ENCODE results near the gene RAB20.

RAB20 gene

DNA sequence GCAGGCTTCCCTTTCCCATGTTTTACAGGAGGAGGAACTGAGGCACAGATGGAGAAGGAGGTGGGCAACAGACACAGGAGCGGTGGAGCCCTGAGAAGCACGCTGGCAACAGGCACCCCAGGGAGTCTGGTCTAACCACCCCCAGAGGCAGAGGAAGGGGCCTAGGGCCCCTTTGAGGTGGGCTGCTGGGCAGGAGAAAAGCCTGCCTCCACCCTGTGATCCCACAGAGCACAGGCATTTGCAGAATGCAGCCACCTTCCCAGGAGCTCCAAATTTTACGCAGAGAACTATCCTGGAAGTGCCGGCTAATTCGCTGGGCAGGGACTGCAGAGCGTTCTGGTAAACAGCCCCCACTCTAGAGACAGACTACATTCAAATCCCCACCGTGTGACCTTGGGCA is 30.4 kb downstream of the RAB20 start:
- TF ChIP-seq POLR2AphosphoS5 (IDR thresholded peaks at IDR 0.05; ENCODE audit: low read depth, low read length) (no peak), FOXP2 (optimal IDR thresholded peaks at IDR 0.05; ENCODE audit: borderline replicate concordance, extremely low read depth, extremely low read length, insufficient read depth) (no peak)

- no peak for TF ChIP-seq POLR2AphosphoS5 (IDR thresholded peaks at IDR 0.05; ENCODE audit: low read depth, low read length)
- no peak for TF ChIP-seq TAF1 (IDR thresholded peaks at IDR 0.05; ENCODE audit: borderline replicate concordance, insufficient read depth, low read length)
- TF ChIP-seq SIN3A (IDR thresholded peaks at IDR 0.05; ENCODE audit: borderline replicate concordance, insufficient read depth, low read length), result no peak
- TF ChIP-seq FOXP2 (optimal IDR thresholded peaks at IDR 0.05; ENCODE audit: borderline replicate concordance, extremely low read depth, extremely low read length, insufficient read depth), result no peak
- TF ChIP-seq, protein P1, sequence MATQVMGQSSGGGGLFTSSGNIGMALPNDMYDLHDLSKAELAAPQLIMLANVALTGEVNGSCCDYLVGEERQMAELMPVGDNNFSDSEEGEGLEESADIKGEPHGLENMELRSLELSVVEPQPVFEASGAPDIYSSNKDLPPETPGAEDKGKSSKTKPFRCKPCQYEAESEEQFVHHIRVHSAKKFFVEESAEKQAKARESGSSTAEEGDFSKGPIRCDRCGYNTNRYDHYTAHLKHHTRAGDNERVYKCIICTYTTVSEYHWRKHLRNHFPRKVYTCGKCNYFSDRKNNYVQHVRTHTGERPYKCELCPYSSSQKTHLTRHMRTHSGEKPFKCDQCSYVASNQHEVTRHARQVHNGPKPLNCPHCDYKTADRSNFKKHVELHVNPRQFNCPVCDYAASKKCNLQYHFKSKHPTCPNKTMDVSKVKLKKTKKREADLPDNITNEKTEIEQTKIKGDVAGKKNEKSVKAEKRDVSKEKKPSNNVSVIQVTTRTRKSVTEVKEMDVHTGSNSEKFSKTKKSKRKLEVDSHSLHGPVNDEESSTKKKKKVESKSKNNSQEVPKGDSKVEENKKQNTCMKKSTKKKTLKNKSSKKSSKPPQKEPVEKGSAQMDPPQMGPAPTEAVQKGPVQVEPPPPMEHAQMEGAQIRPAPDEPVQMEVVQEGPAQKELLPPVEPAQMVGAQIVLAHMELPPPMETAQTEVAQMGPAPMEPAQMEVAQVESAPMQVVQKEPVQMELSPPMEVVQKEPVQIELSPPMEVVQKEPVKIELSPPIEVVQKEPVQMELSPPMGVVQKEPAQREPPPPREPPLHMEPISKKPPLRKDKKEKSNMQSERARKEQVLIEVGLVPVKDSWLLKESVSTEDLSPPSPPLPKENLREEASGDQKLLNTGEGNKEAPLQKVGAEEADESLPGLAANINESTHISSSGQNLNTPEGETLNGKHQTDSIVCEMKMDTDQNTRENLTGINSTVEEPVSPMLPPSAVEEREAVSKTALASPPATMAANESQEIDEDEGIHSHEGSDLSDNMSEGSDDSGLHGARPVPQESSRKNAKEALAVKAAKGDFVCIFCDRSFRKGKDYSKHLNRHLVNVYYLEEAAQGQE (IDR thresholded peaks at IDR 0.05; ENCODE audit: insufficient read depth in 1 of 2, low read depth in 2 of 2, low read length in 2 of 2), result no peak
These were observed 31.8 kb downstream of the RAB20 start for GRCh38 chr13:110529522-110530311.

GRCh38 chr13:110528911-110529310 is 32.6 kb downstream of the RAB20 start:
- TF ChIP-seq TAF1 (IDR thresholded peaks at IDR 0.05; ENCODE audit: borderline replicate concordance, insufficient read depth, low read length) (no peak), POLR2AphosphoS5 (IDR thresholded peaks at IDR 0.05; ENCODE audit: low read depth, low read length) (no peak), SIN3A (IDR thresholded peaks at IDR 0.05; ENCODE audit: borderline replicate concordance, insufficient read depth, low read length) (no peak), FOXP2 (optimal IDR thresholded peaks at IDR 0.05; ENCODE audit: borderline replicate concordance, extremely low read depth, extremely low read length, insufficient read depth) (no peak)
- TF ChIP-seq, protein P1 (IDR thresholded peaks at IDR 0.05; ENCODE audit: insufficient read depth in 1 of 2, low read depth in 2 of 2, low read length in 2 of 2), result no peak

GRCh38 chr13:110528371-110528770 is 33.2 kb downstream of the RAB20 start:
- TF ChIP-seq TAF1 (IDR thresholded peaks at IDR 0.05; ENCODE audit: borderline replicate concordance, insufficient read depth, low read length) (no peak), SIN3A (IDR thresholded peaks at IDR 0.05; ENCODE audit: borderline replicate concordance, insufficient read depth, low read length) (no peak), FOXP2 (optimal IDR thresholded peaks at IDR 0.05; ENCODE audit: borderline replicate concordance, extremely low read depth, extremely low read length, insufficient read depth) (no peak), POLR2AphosphoS5 (IDR thresholded peaks at IDR 0.05; ENCODE audit: low read depth, low read length) (no peak)
- TF ChIP-seq, protein P1 (IDR thresholded peaks at IDR 0.05; ENCODE audit: insufficient read depth in 1 of 2, low read depth in 2 of 2, low read length in 2 of 2), result no peak

GRCh38 chr13:110525328-110526319 is 35.9 kb downstream of the RAB20 start:
- TF ChIP-seq, protein P1 (IDR thresholded peaks at IDR 0.05; ENCODE audit: insufficient read depth in 1 of 2, low read depth in 2 of 2, low read length in 2 of 2), result no peak
- no peak for TF ChIP-seq TAF1 (IDR thresholded peaks at IDR 0.05; ENCODE audit: borderline replicate concordance, insufficient read depth, low read length)
- TF ChIP-seq SIN3A (IDR thresholded peaks at IDR 0.05; ENCODE audit: borderline replicate concordance, insufficient read depth, low read length), result no peak
- TF ChIP-seq POLR2AphosphoS5 (IDR thresholded peaks at IDR 0.05; ENCODE audit: low read depth, low read length), result no peak
- no peak for TF ChIP-seq FOXP2 (optimal IDR thresholded peaks at IDR 0.05; ENCODE audit: borderline replicate concordance, extremely low read depth, extremely low read length, insufficient read depth)

Data from PFSK-1 (cell line).